Measurements from ENCODE around the gene OR13A1. TPM values are rescaled to one million over a fixed set of nuclear protein-coding genes. Genes with fewer than 3 reads are reported as not detected.
"Not testable (repeated sequence)": the region's sequence is repeated elsewhere in the genome, so short reads cannot be mapped to it uniquely, and the experiment has no call there.

Gene OR13A1
- total RNA-seq, 3 donors from 2014 or later: not detected

GRCh38 chr10:45265996-45266395 is 49.4 kb downstream of the OR13A1 start:
- Histone ChIP-seq H3K36me3 (ENCODE audit: low read depth) (no peaks in the 10 kb centered on the region), H3K4me3 (no peak overlapping the region), H3K9me3 (no peaks in the 10 kb centered on the region), H3K4me1 (ENCODE audit: low read depth) (no peaks in the 10 kb centered on the region)
- TF ChIP-seq CTCF (IDR thresholded peaks at IDR 0.05): no peak
- DNase-seq (no peak), ATAC-seq (no peak)
- intact Hi-C loops (cut with DNase I, micrococcal nuclease): no loop called here

- no peak for ATAC-seq
Measured at GRCh38 chr10:45261946-45262345, 53.5 kb downstream of the OR13A1 start.

GRCh38 chr10:45261243-45261775 is 54.1 kb downstream of the OR13A1 start:
- no peak overlapping the region for H3K4me3 ChIP-seq
- no peak for DNase-seq
- no peaks in the 10 kb centered on the region for H3K9me3 ChIP-seq
- H3K36me3 ChIP-seq (ENCODE audit: low read depth): no peaks in the 10 kb centered on the region
- no peak for TF ChIP-seq CTCF (IDR thresholded peaks at IDR 0.05)
- no peaks in the 10 kb centered on the region for H3K4me1 ChIP-seq (ENCODE audit: low read depth)
- intact Hi-C loops (cut with DNase I, micrococcal nuclease): no loop called here
- ATAC-seq: no peak

More at GRCh38 chr10:45261946-45262345, 53.5 kb downstream of the OR13A1 start:
- Histone ChIP-seq H3K9me3 (no peaks in the 10 kb centered on the region), H3K4me3 (no peak overlapping the region), H3K36me3 (ENCODE audit: low read depth) (no peaks in the 10 kb centered on the region), H3K4me1 (ENCODE audit: low read depth) (no peaks in the 10 kb centered on the region)
- DNase-seq: no peak
- intact Hi-C loops (cut with DNase I, micrococcal nuclease): no loop called here
- TF ChIP-seq CTCF (IDR thresholded peaks at IDR 0.05): no peak

- H3K36me3 ChIP-seq (ENCODE audit: low read depth); ATAC-seq; DNase-seq; H3K4me3 ChIP-seq; H3K9me3 ChIP-seq; H3K4me1 ChIP-seq (ENCODE audit: low read depth); intact Hi-C loops (cut with DNase I, micrococcal nuclease): not testable (repeated sequence)
Measured at GRCh38 chr10:45260635-45261034, 54.8 kb downstream of the OR13A1 start.

- DNase-seq; H3K36me3 ChIP-seq (ENCODE audit: low read depth); H3K4me3 ChIP-seq; intact Hi-C loops (cut with DNase I, micrococcal nuclease); ATAC-seq; H3K4me1 ChIP-seq (ENCODE audit: low read depth); H3K9me3 ChIP-seq: not testable (repeated sequence)
Measured at GRCh38 chr10:45259786-45260495, 55.5 kb downstream of the OR13A1 start.

GRCh38 chr10:45257600-45257999 is 57.8 kb downstream of the OR13A1 start:
- no peak for ATAC-seq
- H3K9me3 ChIP-seq: no peaks in the 10 kb centered on the region
- intact Hi-C loops (cut with DNase I, micrococcal nuclease): no loop called here

More at GRCh38 chr10:45257600-45257999, 57.8 kb downstream of the OR13A1 start:
- H3K36me3 ChIP-seq (ENCODE audit: low read depth): no peaks in the 10 kb centered on the region
- no peak for DNase-seq
- no peak overlapping the region for H3K4me3 ChIP-seq
- no peaks in the 10 kb centered on the region for H3K4me1 ChIP-seq (ENCODE audit: low read depth)
- no peak for TF ChIP-seq CTCF (IDR thresholded peaks at IDR 0.05)
